ENCODE results near the gene MTHFD1L. TPM values are rescaled to one million over a fixed set of nuclear protein-coding genes. Genes with fewer than 3 reads are reported as not detected.
"Not testable (repeated sequence)": the region's sequence is repeated elsewhere in the genome, so short reads cannot be mapped to it uniquely, and the experiment has no call there.

Gene MTHFD1L
- total RNA-seq, 4 donors from 2014 or later: 2.4 to 19.2 (median 8.0) TPM

DNA sequence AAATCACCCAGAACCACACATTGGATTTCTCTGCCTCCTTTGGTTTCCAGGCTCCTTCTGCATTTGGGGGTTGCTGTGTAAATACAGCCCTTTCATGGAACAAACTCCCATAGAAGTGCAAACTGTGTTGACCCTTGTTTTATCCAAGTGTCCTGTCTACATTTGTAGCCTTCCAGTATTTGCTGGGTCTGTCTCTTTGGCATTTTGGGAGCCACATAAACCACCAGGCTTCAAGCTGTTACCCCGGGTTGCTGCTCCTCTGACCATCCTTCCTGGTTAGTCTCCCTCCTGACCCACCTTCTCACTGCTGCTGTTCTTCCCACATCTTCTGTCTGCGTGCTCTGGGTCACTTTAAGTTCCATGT, 7.6 kb upstream of the MTHFD1L start:
- intact Hi-C loops (cut with DNase I): no loop called here
- Histone ChIP-seq H3K9me3 (no peaks in the 10 kb centered on the region), H3K36me3 (no peaks in the 10 kb centered on the region), H3K27ac (peak overlapping the region; percentile 19 to 64 (median 54)), H3K4me3 (no peak overlapping the region), H3K4me1 (peaks cover 9 to 30% (median 27%) of the 10 kb centered on the region in 3 donors), H3K27me3 (no peaks in the 10 kb centered on the region)
- 67 to 80% methylated on average over 2 of the region's 2 CpGs for WGBS, 2 donors
- no peak for DNase-seq
- TF ChIP-seq, protein P1, sequence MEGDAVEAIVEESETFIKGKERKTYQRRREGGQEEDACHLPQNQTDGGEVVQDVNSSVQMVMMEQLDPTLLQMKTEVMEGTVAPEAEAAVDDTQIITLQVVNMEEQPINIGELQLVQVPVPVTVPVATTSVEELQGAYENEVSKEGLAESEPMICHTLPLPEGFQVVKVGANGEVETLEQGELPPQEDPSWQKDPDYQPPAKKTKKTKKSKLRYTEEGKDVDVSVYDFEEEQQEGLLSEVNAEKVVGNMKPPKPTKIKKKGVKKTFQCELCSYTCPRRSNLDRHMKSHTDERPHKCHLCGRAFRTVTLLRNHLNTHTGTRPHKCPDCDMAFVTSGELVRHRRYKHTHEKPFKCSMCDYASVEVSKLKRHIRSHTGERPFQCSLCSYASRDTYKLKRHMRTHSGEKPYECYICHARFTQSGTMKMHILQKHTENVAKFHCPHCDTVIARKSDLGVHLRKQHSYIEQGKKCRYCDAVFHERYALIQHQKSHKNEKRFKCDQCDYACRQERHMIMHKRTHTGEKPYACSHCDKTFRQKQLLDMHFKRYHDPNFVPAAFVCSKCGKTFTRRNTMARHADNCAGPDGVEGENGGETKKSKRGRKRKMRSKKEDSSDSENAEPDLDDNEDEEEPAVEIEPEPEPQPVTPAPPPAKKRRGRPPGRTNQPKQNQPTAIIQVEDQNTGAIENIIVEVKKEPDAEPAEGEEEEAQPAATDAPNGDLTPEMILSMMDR (IDR thresholded peaks at IDR 0.05): no peak

DNA sequence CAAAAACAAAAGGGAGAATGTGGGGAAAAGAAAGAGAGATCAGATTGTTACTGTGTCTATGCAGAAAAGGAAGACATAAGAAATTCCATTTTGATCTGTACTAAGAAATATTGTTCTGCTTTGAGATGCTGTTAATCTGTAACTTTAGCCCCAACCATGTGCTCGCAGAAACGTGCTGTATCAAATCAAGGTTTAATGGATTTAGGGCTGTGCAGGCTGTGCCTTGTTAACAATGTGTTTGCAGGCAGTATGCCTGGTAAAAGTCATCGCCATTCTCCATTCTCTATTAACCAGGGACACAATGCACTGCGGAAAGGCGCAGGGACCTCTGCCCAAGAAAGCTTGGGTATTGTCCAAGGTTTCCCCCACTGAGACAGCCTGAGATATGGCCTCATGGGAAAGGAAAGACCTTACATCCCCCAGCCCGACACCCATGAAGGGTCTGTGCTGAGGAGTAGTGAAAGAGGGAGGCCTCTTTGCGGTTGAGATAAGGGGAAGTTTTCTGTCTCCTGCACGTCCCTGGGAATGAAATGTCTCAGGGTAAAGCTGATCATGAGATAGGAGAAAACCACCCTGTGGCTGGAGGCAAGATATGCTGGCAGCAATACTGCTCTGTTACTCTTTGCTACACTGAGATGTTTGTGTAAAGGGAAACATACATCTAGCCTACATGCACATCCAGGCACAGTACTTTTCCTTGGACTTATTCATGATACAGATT, 3.9 kb upstream of the MTHFD1L start:
- H3K9me3 ChIP-seq; H3K27me3 ChIP-seq; intact Hi-C loops (cut with DNase I); H3K36me3 ChIP-seq; DNase-seq; H3K4me3 ChIP-seq; H3K27ac ChIP-seq: not testable (repeated sequence)
- 68 to 74% methylated on average over 5 to 8 of the region's 8 CpGs for WGBS, 2 donors
- H3K4me1 ChIP-seq: peaks cover 9 to 34% (median 23%) of the 10 kb centered on the region in 3 donors

- H3K36me3 ChIP-seq: no peaks in the 10 kb centered on the region
- TF ChIP-seq, protein P1 (IDR thresholded peaks at IDR 0.05): no peak
- no peak for TF ChIP-seq POLR2A (IDR thresholded peaks at IDR 0.05)
- H3K4me1 ChIP-seq: peaks cover 0 to 23% (median 7%) of the 10 kb centered on the region in 3 donors
- no peaks in the 10 kb centered on the region for H3K27me3 ChIP-seq
- no peak overlapping the region for H3K27ac ChIP-seq
- no peak for DNase-seq
- intact Hi-C loops (cut with DNase I): no loop called here
- no peak overlapping the region for H3K4me3 ChIP-seq
- WGBS, 2 donors: 73 to 93% methylated on average over 4 to 5 of the region's 7 CpGs
- H3K9me3 ChIP-seq: no peaks in the 10 kb centered on the region
Measured at GRCh38 chr6:150863213-150863928, 2.1 kb upstream of the MTHFD1L start.

- peaks cover 0 to 21% (median 4%) of the 10 kb centered on the region in 3 donors for H3K4me1 ChIP-seq
- 9 to 12% methylated on average over 5 of the region's 5 CpGs for WGBS, 2 donors
- H3K27me3 ChIP-seq: no peaks in the 10 kb centered on the region
- H3K27ac ChIP-seq: peak overlapping the region; percentile 72 to 91 (median 90)
- no peak for DNase-seq
- peak overlapping the region; percentile 61 to 83 (median 77) for H3K4me3 ChIP-seq
- no peak for TF ChIP-seq POLR2A (IDR thresholded peaks at IDR 0.05)
- TF ChIP-seq, protein P1 (IDR thresholded peaks at IDR 0.05): no peak
- H3K36me3 ChIP-seq: no peaks in the 10 kb centered on the region
- H3K9me3 ChIP-seq: no peaks in the 10 kb centered on the region
- intact Hi-C loops (cut with DNase I): no loop called here
Measured at GRCh38 chr6:150865043-150865405, 478 bp upstream of the MTHFD1L start.

DNA sequence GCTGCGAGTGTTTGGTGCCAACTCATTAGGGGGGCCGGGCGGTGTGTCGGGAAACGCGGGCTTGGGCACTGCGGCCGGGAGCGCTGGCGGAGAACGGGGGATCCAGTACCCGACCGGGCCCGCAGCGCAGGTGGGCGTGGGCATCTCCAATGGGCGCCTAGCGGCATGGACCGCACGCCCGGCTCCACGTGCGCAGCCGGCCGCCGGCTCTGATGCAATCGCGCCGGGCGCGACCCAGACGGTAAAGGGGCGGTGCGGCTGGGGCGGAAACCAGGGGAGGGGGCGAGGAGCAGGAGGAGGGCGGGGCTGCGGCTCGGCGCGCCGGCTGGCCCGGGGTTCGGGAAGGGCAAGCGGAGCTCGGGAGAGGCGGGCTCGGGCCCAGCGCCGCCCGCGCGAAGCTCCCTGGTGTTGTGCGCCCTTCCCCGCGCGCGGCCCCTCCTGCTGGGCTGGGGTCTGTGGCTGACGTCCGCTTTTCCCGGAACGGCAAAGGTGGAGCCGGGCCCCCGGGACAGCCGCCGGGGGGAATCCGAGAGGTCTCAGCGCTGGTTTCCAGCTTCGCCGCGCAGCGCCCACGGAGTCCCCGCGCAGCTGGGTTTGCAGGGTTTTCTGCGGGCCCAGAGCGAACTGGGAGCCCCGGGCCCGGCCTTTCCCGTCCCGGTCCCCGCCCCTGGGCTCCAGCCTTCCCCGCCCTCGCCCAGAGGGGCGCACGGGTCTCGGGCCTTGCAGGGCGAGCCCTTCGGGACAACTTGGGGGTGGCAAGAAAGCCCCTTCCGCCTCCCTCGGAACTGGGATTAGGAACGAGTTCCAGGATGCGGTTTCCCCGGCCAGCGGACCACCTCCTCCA, 867 bp downstream of the MTHFD1L start:
- TF ChIP-seq POLR2A (IDR thresholded peaks at IDR 0.05): peak in 2 of 4 donors; percentile 54 to 69
- TF ChIP-seq, protein P1 (IDR thresholded peaks at IDR 0.05): no peak
- H3K4me3 ChIP-seq: peak overlapping the region; percentile 61 to 83 (median 77)
- peak; percentile 14 for DNase-seq
- intact Hi-C loops (cut with DNase I): no loop called here
- 7 to 36% methylated on average over 6 of the region's 95 CpGs for WGBS, 2 donors
- no peaks in the 10 kb centered on the region for H3K27me3 ChIP-seq
- H3K9me3 ChIP-seq: no peaks in the 10 kb centered on the region
- peaks cover 0 to 21% (median 4%) of the 10 kb centered on the region in 3 donors for H3K4me1 ChIP-seq
- peak overlapping the region; percentile 72 to 91 (median 90) for H3K27ac ChIP-seq
- H3K36me3 ChIP-seq: no peaks in the 10 kb centered on the region
